ENCODE data around the gene EHF. TPM values are rescaled to one million over a fixed set of nuclear protein-coding genes. Genes with fewer than 3 reads are reported as not detected.
A peak's percentile ranks its signal among the peaks of the same experiment; 100 is the strongest.

Gene EHF
- total and polyA plus RNA-seq, 2 of the 13 experiments (the other 11 are each of a cell fraction or from before 2014, with no cell fraction given) = 0.04 to 0.46 TPM

- TF ChIP-seq, protein P1, sequence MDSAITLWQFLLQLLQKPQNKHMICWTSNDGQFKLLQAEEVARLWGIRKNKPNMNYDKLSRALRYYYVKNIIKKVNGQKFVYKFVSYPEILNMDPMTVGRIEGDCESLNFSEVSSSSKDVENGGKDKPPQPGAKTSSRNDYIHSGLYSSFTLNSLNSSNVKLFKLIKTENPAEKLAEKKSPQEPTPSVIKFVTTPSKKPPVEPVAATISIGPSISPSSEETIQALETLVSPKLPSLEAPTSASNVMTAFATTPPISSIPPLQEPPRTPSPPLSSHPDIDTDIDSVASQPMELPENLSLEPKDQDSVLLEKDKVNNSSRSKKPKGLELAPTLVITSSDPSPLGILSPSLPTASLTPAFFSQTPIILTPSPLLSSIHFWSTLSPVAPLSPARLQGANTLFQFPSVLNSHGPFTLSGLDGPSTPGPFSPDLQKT (CRISPR knock-in tag; IDR thresholded peaks at IDR 0.05; ENCODE audit: borderline replicate concordance) = no peak
- TF ChIP-seq SMAD1 (CRISPR knock-in tag; IDR thresholded peaks at IDR 0.05; ENCODE audit: borderline replicate concordance, low read depth) (no peak), KAT2B (IDR thresholded peaks at IDR 0.05; ENCODE audit: borderline replicate concordance, low read depth, low read length) (no peak), ZSCAN12 (CRISPR knock-in tag; IDR thresholded peaks at IDR 0.05) (no peak), ZNF83 (CRISPR knock-in tag; IDR thresholded peaks at IDR 0.05; ENCODE audit: borderline replicate concordance) (no peak), TCF7 (IDR thresholded peaks at IDR 0.05; ENCODE audit: low read depth) (peak; percentile 85), TRIM24 (CRISPR knock-in tag; IDR thresholded peaks at IDR 0.05) (peak; percentile 98), ZNF788 (CRISPR knock-in tag; IDR thresholded peaks at IDR 0.05; ENCODE audit: borderline replicate concordance) (peak; percentile 92), FOXP1 (IDR thresholded peaks at IDR 0.05) (peak; percentile 19; the same call in 1 of the 2 replicates), FOXP1 (CRISPR knock-in tag; IDR thresholded peaks at IDR 0.05) (peak; percentile 84), ZKSCAN1 (IDR thresholded peaks at IDR 0.05; ENCODE audit: low read length) (no peak), ZNF296 (CRISPR knock-in tag; conservative IDR thresholded peaks at IDR 0.05) (no peak), ZNF773 (CRISPR knock-in tag; IDR thresholded peaks at IDR 0.05; ENCODE audit: borderline replicate concordance) (no peak), ETV5 (CRISPR knock-in tag; IDR thresholded peaks at IDR 0.05; ENCODE audit: borderline replicate concordance) (peak; percentile 100), PATZ1 (CRISPR knock-in tag; IDR thresholded peaks at IDR 0.05) (peak; percentile 79), TFDP2 (CRISPR knock-in tag; IDR thresholded peaks at IDR 0.05) (peak; percentile 71; the same call in 1 of the 2 replicates), ZNF337 (CRISPR knock-in tag; IDR thresholded peaks at IDR 0.05; ENCODE audit: borderline replicate concordance, low read depth) (no peak; the same call in 1 of the 2 replicates), SRSF1 (optimal IDR thresholded peaks at IDR 0.05; ENCODE audit: low read depth, low read length) (no peak), SKI (IDR thresholded peaks at IDR 0.05; ENCODE audit: partially characterized antibody) (peak; percentile 67), ZSCAN9 (CRISPR knock-in tag; IDR thresholded peaks at IDR 0.05; ENCODE audit: borderline replicate concordance) (peak; percentile 86; the same call in 1 of the 2 replicates), YY1 (IDR thresholded peaks at IDR 0.05; ENCODE audit: insufficient read depth, insufficient replicate concordance, low read depth, low read length) (peak; percentile 26), ZNF564 (CRISPR knock-in tag; IDR thresholded peaks at IDR 0.05) (peak; percentile 36; the same call in 1 of the 2 replicates)
- TF ChIP-seq, protein P2, sequence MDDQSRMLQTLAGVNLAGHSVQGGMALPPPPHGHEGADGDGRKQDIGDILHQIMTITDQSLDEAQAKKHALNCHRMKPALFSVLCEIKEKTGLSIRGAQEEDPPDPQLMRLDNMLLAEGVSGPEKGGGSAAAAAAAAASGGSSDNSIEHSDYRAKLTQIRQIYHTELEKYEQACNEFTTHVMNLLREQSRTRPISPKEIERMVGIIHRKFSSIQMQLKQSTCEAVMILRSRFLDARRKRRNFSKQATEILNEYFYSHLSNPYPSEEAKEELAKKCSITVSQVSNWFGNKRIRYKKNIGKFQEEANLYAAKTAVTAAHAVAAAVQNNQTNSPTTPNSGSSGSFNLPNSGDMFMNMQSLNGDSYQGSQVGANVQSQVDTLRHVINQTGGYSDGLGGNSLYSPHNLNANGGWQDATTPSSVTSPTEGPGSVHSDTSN (CRISPR knock-in tag; IDR thresholded peaks at IDR 0.05; ENCODE audit: borderline replicate concordance) = no peak
These were observed 33.8 kb downstream of the EHF start (continued) for GRCh38 chr11:34654483-34655334.

All from HepG2 (cell line).